PC-9 (cell line): ENCODE data around the gene FXYD6. TPM values are rescaled to one million over a fixed set of nuclear protein-coding genes. Genes with fewer than 3 reads are reported as not detected.

Experiments
- BruUV-seq: library from RNA; stranded (reverse); fragments of 400-500 nt; replicated peaks from 2 replicates; lab custom pipeline; 2021; lab: Mats Ljungman, UMichigan
- CTCF ChIA-PET: fragments of 300-600 bp; sonication (Branson Sonifier 250); formaldehyde crosslinking; loops from one replicate; lab custom pipeline; 2022; ENCODE audit warnings: antibody characterized with exemption; lab: Charles Lee
- POLR2A ChIA-PET: fragments of 300-600 bp; sonication (Branson Sonifier 250); formaldehyde crosslinking; loops from one replicate; lab custom pipeline; 2022; ENCODE audit warnings: antibody characterized with exemption; ENCODE audit not compliant: unreplicated experiment; lab: Charles Lee
- DNase-seq, 2 experiments: peaks; one replicate each; pipeline versions ENCODE4 v3.0.0 to v3.0.0-alpha.2; 2015 to 2022; ENCODE audit warnings: mixed read lengths in 1 of 2
- H2AFZ ChIP-seq: fragments of 200-600 bp; sonication (generic); 2 replicates; pipeline ENCODE4 v1.8.1; 2017; ENCODE audit warnings: antibody characterized with exemption
- H3F3A ChIP-seq: fragments of 200-600 bp; sonication (generic); 2 replicates; pipeline ENCODE4 v1.8.1; 2017; ENCODE audit warnings: antibody characterized with exemption, mild to moderate bottlenecking, low read depth; ENCODE audit not compliant: insufficient read depth
- H3K27ac ChIP-seq: fragments of 200-600 bp; sonication (generic); 2 replicates; pipeline ENCODE4 v1.6.1; 2016; ENCODE audit warnings: mixed run types
- H3K27me3 ChIP-seq: fragments of 200-600 bp; sonication (generic); 2 replicates; pipeline ENCODE4 v1.6.1; 2016; ENCODE audit warnings: low read depth, mixed run types; ENCODE audit not compliant: insufficient read depth
- H3K36me3 ChIP-seq: fragments of 200-600 bp; sonication (generic); 2 replicates; pipeline ENCODE4 v1.6.1; 2016; ENCODE audit warnings: low read depth, mixed run types
- H3K4me1 ChIP-seq: fragments of 200-600 bp; sonication (generic); replicated peaks from 2 replicates; pipeline ENCODE4 v1.6.1; 2016; ENCODE audit warnings: mixed run types; ENCODE audit not compliant: insufficient read depth
- H3K4me2 ChIP-seq: fragments of 200-600 bp; sonication (generic); 2 replicates; pipeline ENCODE4 v1.6.1; 2017; ENCODE audit warnings: mixed run types
- H3K4me3 ChIP-seq: fragments of 200-600 bp; sonication (generic); 2 replicates; pipeline ENCODE4 v1.6.1; 2016; ENCODE audit warnings: mixed run types
- H3K79me2 ChIP-seq: fragments of 200-600 bp; sonication (generic); 2 replicates; pipeline ENCODE4 v1.6.1; 2017; ENCODE audit warnings: low read depth, mixed run types
- H3K9me2 ChIP-seq: fragments of 200-600 bp; sonication (generic); 2 replicates; pipeline ENCODE4 v1.8.1; 2017; ENCODE audit warnings: mild to moderate bottlenecking; ENCODE audit not compliant: insufficient read depth
- H3K9me3 ChIP-seq: fragments of 200-600 bp; sonication (generic); 2 replicates; pipeline ENCODE4 v1.8.1; 2016; ENCODE audit warnings: low read depth; ENCODE audit not compliant: insufficient read depth
- H4K20me1 ChIP-seq: fragments of 200-600 bp; sonication (generic); 2 replicates; pipeline ENCODE4 v1.8.1; 2017; ENCODE audit not compliant: insufficient read depth
- CTCF ChIP-seq: fragments of 200-600 bp; sonication (generic); conservative IDR thresholded peaks from 2 replicates; pipeline ENCODE4 v1.6.1; 2017; ENCODE audit warnings: mixed run types, antibody characterized with exemption, mild to moderate bottlenecking, moderate library complexity
- EZH2 ChIP-seq: fragments of 200-600 bp; sonication (generic); IDR thresholded peaks from 2 replicates; pipeline ENCODE4 v1.8.0; 2017; ENCODE audit warnings: antibody characterized with exemption, low read depth
- intact Hi-C: fragments of 100-400 bp; cut with micrococcal nuclease; formaldehyde crosslinking; loops from one replicate; pipeline ENCODE4 v1.10.0; 2022; ENCODE audit not compliant: unreplicated experiment
- total RNA-seq: library from RNA; stranded (reverse); gene quantifications from 2 replicates; pipeline ENCODE4 v1.2.3, GENCODE V29; 2021

FXYD6 gene
- total RNA-seq, 1 experiment from 2014 or later, result 0.20 TPM

DNA sequence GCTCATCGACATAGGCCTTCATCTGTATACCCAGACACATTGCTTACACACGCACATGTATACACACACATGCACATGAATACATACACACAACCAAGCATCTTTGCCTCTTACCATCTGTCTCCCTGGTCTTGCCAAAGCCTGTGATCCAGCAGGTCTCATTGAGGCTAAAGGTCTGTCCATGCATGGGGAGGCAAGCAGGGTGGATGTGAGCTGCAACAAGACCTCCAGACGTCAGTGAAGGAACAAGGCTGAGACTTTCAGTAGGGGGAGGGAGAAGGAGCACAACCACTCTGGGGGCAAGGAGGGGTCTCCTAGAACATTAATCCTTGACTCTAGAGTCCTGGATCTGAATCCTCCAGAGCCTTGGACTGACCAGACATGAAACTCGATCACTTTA lies 29.1 kb upstream of the FXYD6 start:
- H3K4me2 ChIP-seq, result no peak overlapping the region
- no peak overlapping the region for H3K27ac ChIP-seq
- intact Hi-C loops, result no loop called here
- CTCF ChIA-PET, result no interaction called here
- H3K27me3 ChIP-seq, result no peaks in the 10 kb centered on the region
- H3K4me3 ChIP-seq, result no peak overlapping the region
- BruUV-seq, result no TSS peak
- no peak for DNase-seq
- no peaks in the 10 kb centered on the region for H3K9me2 ChIP-seq
- H2AFZ ChIP-seq, result no peak overlapping the region
- no peaks in the 10 kb centered on the region for H4K20me1 ChIP-seq
- POLR2A ChIA-PET, result no interaction called here
- H3F3A ChIP-seq, result peaks cover 13% of the 10 kb centered on the region; the same call in 1 of the 2 replicates
- H3K9me3 ChIP-seq, result no peaks in the 10 kb centered on the region
- H3K36me3 ChIP-seq, result peaks cover 12% of the 10 kb centered on the region; the same call in 1 of the 2 replicates
- H3K79me2 ChIP-seq, result no peaks in the 10 kb centered on the region
- no peak for TF ChIP-seq EZH2
- no peak for TF ChIP-seq CTCF
- peaks cover 12% of the 10 kb centered on the region for H3K4me1 ChIP-seq

DNA sequence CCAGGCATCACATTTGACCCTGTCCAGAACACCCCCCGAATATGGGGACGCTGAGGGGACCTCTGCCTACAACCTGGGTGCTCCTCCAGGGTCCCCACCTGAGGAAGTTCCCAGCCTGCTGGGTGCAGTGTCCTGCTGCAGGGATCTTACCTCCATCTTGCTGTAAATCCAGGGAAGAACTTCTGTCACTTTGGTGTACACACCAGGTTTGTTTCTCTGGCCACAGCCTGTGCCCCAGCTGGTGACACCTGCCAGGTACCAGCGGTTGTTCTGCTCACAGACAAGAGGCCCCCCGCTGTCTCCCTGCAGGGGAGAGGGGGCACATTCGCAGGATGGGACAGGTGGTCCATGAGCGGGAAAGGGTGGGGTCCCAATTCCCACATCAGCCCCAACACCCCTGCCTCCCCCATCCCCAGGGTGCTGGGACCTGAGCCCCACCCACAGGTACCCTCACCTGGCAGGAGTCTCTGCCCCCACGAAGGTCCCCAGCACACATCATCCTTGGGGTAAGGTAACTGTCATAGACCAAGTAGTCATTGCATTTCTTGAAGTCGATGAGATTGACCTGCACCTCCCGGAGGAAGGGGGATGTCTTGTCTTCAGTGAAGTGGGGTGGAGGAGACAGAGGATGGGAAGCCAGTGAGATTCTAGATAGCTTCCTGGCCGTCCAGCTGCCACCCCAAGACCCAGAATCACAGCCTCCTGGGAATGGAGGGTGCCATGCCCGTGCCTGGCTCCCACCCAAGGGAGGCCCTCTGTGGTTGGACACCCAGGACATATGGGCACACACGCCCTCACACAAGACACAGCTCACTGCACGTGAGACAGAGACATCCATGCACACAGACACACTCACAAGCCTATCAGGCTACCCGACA lies 27.3 kb upstream of the FXYD6 start:
- H3K4me1 ChIP-seq, result peaks cover 12% of the 10 kb centered on the region
- intact Hi-C loops, result no loop called here
- CTCF ChIA-PET, result no interaction called here
- no peak overlapping the region for H2AFZ ChIP-seq
- H3K27me3 ChIP-seq, result no peaks in the 10 kb centered on the region
- TF ChIP-seq CTCF (no peak), EZH2 (no peak)
- H3K9me2 ChIP-seq, result no peaks in the 10 kb centered on the region
- no peaks in the 10 kb centered on the region for H4K20me1 ChIP-seq
- H3F3A ChIP-seq, result peaks cover 13% of the 10 kb centered on the region; the same call in 1 of the 2 replicates
- BruUV-seq, result no TSS peak
- H3K36me3 ChIP-seq, result no peaks in the 10 kb centered on the region
- no peak overlapping the region for H3K4me3 ChIP-seq
- DNase-seq, result no peak
- no peak overlapping the region for H3K27ac ChIP-seq
- POLR2A ChIA-PET, result no interaction called here
- H3K9me3 ChIP-seq, result no peaks in the 10 kb centered on the region
- H3K79me2 ChIP-seq, result no peaks in the 10 kb centered on the region
- no peak overlapping the region for H3K4me2 ChIP-seq

GRCh38 chr11:117902001-117902845 lies 25.8 kb upstream of the FXYD6 start:
- Histone ChIP-seq H3K27me3 (no peaks in the 10 kb centered on the region), H3K27ac (no peak overlapping the region), H3K79me2 (no peaks in the 10 kb centered on the region), H4K20me1 (no peaks in the 10 kb centered on the region), H3F3A (peaks cover 6% of the 10 kb centered on the region; the same call in 1 of the 2 replicates), H3K4me2 (no peak overlapping the region), H3K36me3 (no peaks in the 10 kb centered on the region), H3K9me3 (no peaks in the 10 kb centered on the region), H2AFZ (no peak overlapping the region), H3K9me2 (no peaks in the 10 kb centered on the region), H3K4me1 (no peaks in the 10 kb centered on the region; the same call in 1 of the 2 replicates), H3K4me3 (no peak overlapping the region)
- intact Hi-C loops, result no loop called here
- no TSS peak for BruUV-seq
- TF ChIP-seq EZH2, result no peak
- no peak for TF ChIP-seq CTCF
- ChIA-PET POLR2A (no interaction called here), CTCF (no interaction called here)
- DNase-seq, result no peak
